K562 (cell line): ENCODE results near the gene CNTFR. TPM values are rescaled to one million over a fixed set of nuclear protein-coding genes. Genes with fewer than 3 reads are reported as not detected.

Source experiments
- ATAC-seq: fragments of 200-7000 bp; cut with Tn5 transposase; 3 replicates; pipeline ENCODE4 v1.9.1; 2020; ENCODE audit warnings: moderate library complexity
- BruUV-seq: library from RNA; stranded (reverse); fragments of 400-500 nt; replicated peaks from 2 replicates; lab custom pipeline; 2021; lab: Mats Ljungman, UMichigan
- CTCF ChIA-PET: fragments of 300-600 bp; formaldehyde crosslinking; extraction: SDS; loops from one replicate; lab custom pipeline; 2021; ENCODE audit warnings: low intra/inter-chr PET ratio; lab: Yijun Ruan, JAX
- POLR2A ChIA-PET: fragments of 300-600, 350-650 bp; sonication (Branson Sonifier 250); formaldehyde crosslinking; extraction: SDS; loops from one replicate; lab custom pipeline; 2021; ENCODE audit warnings: antibody characterized with exemption, inconsistent platforms; lab: Yijun Ruan, JAX
- DNase-seq, 4 experiments: peaks; one replicate each; pipeline versions ENCODE4 v3.0.0 to v3.0.0-alpha.2; 2011 to 2018; ENCODE audit warnings: low spot score in 3 of 4, mixed read lengths in 3 of 4; ENCODE audit errors: extremely low read depth in 1 of 4
- FAIRE-seq: peaks from 2 replicates; lab custom pipeline; 2011; peaks lifted over from hg19 to GRCh38; lab: Jason Lieb, UNC
- H2AFZ ChIP-seq: 2 replicates; pipeline ENCODE4 v1.6.0; 2011; ENCODE audit warnings: low read depth, low read length, control low read depth, inconsistent platforms
- H3K27ac ChIP-seq: fragments of 200-600 bp; 3 replicates; pipeline ENCODE4 v1.8.0; 2011; ENCODE audit warnings: low read depth, mild to moderate bottlenecking, control low read depth, inconsistent platforms, low read length, moderate library complexity, mixed read lengths; ENCODE audit errors: extremely low read depth
- H3K27me3 ChIP-seq, 2 experiments: fragments of 300-600 bp in 1 of 2; 2 replicates in 1 of 2; 3 replicates in 1 of 2; pipeline versions ENCODE4 v1.6.0 to v1.8.0; 2011; ENCODE audit warnings: inconsistent platforms in 2 of 2, low read length in 2 of 2, mild to moderate bottlenecking in 1 of 2, mixed read lengths in 1 of 2, moderate library complexity in 1 of 2; ENCODE audit not compliant: control insufficient read depth in 2 of 2, insufficient read depth in 2 of 2
- H3K36me3 ChIP-seq: fragments of 300-600 bp; 3 replicates; pipeline ENCODE4 v1.8.0; 2011; ENCODE audit warnings: mild to moderate bottlenecking, low read length, inconsistent platforms; ENCODE audit not compliant: control insufficient read depth, insufficient read depth
- H3K4me1 ChIP-seq, 2 experiments: fragments of 200-600 bp in 1 of 2; replicated peaks in 1 of 2; 2 replicates in 1 of 2; 3 replicates in 1 of 2; pipeline versions ENCODE4 v1.5.1 to v1.8.0; 2011; ENCODE audit warnings: inconsistent platforms in 2 of 2, low read length in 2 of 2, mild to moderate bottlenecking in 1 of 2, mixed read lengths in 1 of 2, moderate library complexity in 1 of 2; ENCODE audit not compliant: control insufficient read depth in 2 of 2, insufficient read depth in 2 of 2
- H3K4me2 ChIP-seq: 2 replicates; pipeline ENCODE4 v1.6.1; 2011; ENCODE audit warnings: low read length, control low read depth, inconsistent platforms, mixed read lengths; ENCODE audit not compliant: insufficient read depth
- H3K4me3 ChIP-seq: fragments of 200-600 bp; sonication (generic), shearing (Covaris generic); 2 replicates; pipeline ENCODE4 v1.5.1; 2016; ENCODE audit warnings: control low read depth, inconsistent platforms
- H3K79me2 ChIP-seq: fragments of 200-600 bp; 3 replicates; pipeline ENCODE4 v1.8.0; 2011; ENCODE audit warnings: low read length, inconsistent platforms; ENCODE audit not compliant: control insufficient read depth, insufficient read depth
- H3K9ac ChIP-seq, 2 experiments: 2 replicates each; pipeline versions ENCODE4 v1.6.0 to v1.6.1; 2011; ENCODE audit warnings: low read depth in 2 of 2, low read length in 2 of 2, control low read depth in 1 of 2, inconsistent platforms in 1 of 2, mild to moderate bottlenecking in 1 of 2, mixed read lengths in 1 of 2; ENCODE audit not compliant: insufficient read depth in 1 of 2
- H3K9me1 ChIP-seq: one replicate; pipeline ENCODE4 v1.6.0; 2011; ENCODE audit warnings: inconsistent platforms, mild to moderate bottlenecking, low read length, moderate library complexity; ENCODE audit not compliant: control insufficient read depth, insufficient read depth
- H3K9me3 ChIP-seq: replicated peaks from 2 replicates; pipeline ENCODE4 v1.5.1; 2011; ENCODE audit warnings: low read depth, low read length, inconsistent platforms; ENCODE audit not compliant: control insufficient read depth, insufficient read depth
- H4K20me1 ChIP-seq: replicated peaks from 2 replicates; pipeline ENCODE4 v1.6.1; 2011; ENCODE audit warnings: low read length, inconsistent platforms, mixed read lengths; ENCODE audit not compliant: control insufficient read depth, insufficient read depth
- ATF3 ChIP-seq, 2 experiments: fragments of 450-650 bp in 1 of 2; sonication (generic) in 1 of 2; formaldehyde crosslinking in 1 of 2; IDR thresholded peaks in 1 of 2; conservative IDR thresholded peaks in 1 of 2; 2 replicates each; pipeline versions ENCODE4 v1.6.1 to v1.8.1; 2016 to 2023; ENCODE audit warnings: mild to moderate bottlenecking in 2 of 2, moderate library complexity in 2 of 2, inconsistent platforms in 1 of 2, missing genetic modification reagents in 1 of 2
- CBX3 ChIP-seq, 2 experiments: IDR thresholded peaks; 1 replicate in 1 of 2; 2 replicates in 1 of 2; pipeline ENCODE4 v1.6.1; 2012; ENCODE audit warnings: inconsistent platforms in 2 of 2, low read length in 2 of 2, borderline replicate concordance in 1 of 2, control low read depth in 1 of 2
- CSDE1 ChIP-seq, 2 experiments: fragments of 450-650 bp; IDR thresholded peaks; 2 replicates each; pipeline ENCODE4 v1.6.1; 2016; ENCODE audit warnings: mild to moderate bottlenecking in 1 of 2
- FOXJ3 ChIP-seq: sonication (generic); formaldehyde crosslinking; IDR thresholded peaks from 2 replicates; pipeline ENCODE4 v1.4.0; 2020; ENCODE audit warnings: mild to moderate bottlenecking, missing genetic modification reagents
- HDGF ChIP-seq: fragments of 450-650 bp; IDR thresholded peaks from 2 replicates; pipeline ENCODE4 v1.6.1; 2016
- JUN ChIP-seq, 2 experiments: sonication (generic) in 1 of 2; formaldehyde crosslinking in 1 of 2; IDR thresholded peaks; 2 replicates each; pipeline versions ENCODE4 v1.6.1 to v1.8.0; 2012 to 2022; ENCODE audit warnings: borderline replicate concordance in 2 of 2, mild to moderate bottlenecking in 2 of 2, improper control_type of control experiment in 1 of 2, low read depth in 1 of 2, low read length in 1 of 2, missing genetic modification reagents in 1 of 2
- KDM4B ChIP-seq, 2 experiments: fragments of 450-650 bp in 1 of 2; sonication (generic) in 1 of 2; IDR thresholded peaks; 2 replicates each; pipeline ENCODE4 v1.6.1; 2016 to 2017; ENCODE audit warnings: borderline replicate concordance in 2 of 2, antibody characterized with exemption in 1 of 2, low read depth in 1 of 2, mild to moderate bottlenecking in 1 of 2
- MCM5 ChIP-seq: fragments of 450-650 bp; IDR thresholded peaks from 2 replicates; pipeline ENCODE4 v1.6.1; 2016; ENCODE audit warnings: low read depth
- NFE2 ChIP-seq: IDR thresholded peaks from 2 replicates; pipeline ENCODE4 v1.6.1; 2014; ENCODE audit warnings: antibody characterized with exemption, low read depth
- PHTF2 ChIP-seq: fragments of 250-450 bp; sonication (Bioruptor Pico); IDR thresholded peaks from 2 replicates; pipeline ENCODE4 v1.5.0; 2021; ENCODE audit warnings: mild to moderate bottlenecking
- SIX5 ChIP-seq, 2 experiments: IDR thresholded peaks; 2 replicates each; pipeline ENCODE4 v1.6.1; 2011; ENCODE audit warnings: low read length in 2 of 2, borderline replicate concordance in 1 of 2, low read depth in 1 of 2, mild to moderate bottlenecking in 1 of 2, moderate library complexity in 1 of 2; ENCODE audit not compliant: insufficient read depth in 1 of 2
- TFAM ChIP-seq: fragments of 250-450 bp; sonication (Bioruptor Pico); conservative IDR thresholded peaks from 2 replicates; pipeline ENCODE4 v1.5.0; 2021; ENCODE audit warnings: mild to moderate bottlenecking, moderate library complexity
- THRA ChIP-seq: fragments of 450-650 bp; IDR thresholded peaks from 2 replicates; pipeline ENCODE4 v1.6.1; 2017; ENCODE audit warnings: mild to moderate bottlenecking, moderate library complexity
- TSHZ1 ChIP-seq: fragments of 250-450 bp; sonication (Bioruptor Pico); IDR thresholded peaks from 2 replicates; pipeline ENCODE4 v1.4.0; 2020; ENCODE audit warnings: mild to moderate bottlenecking, moderate library complexity
- ZFP30 ChIP-seq: fragments of 250-450 bp; sonication (Bioruptor Pico); IDR thresholded peaks from 2 replicates; pipeline ENCODE4 v1.8.0; 2022; ENCODE audit warnings: moderate library complexity, mild to moderate bottlenecking, inconsistent platforms, borderline replicate concordance
- ZNF668 ChIP-seq: fragments of 250-450 bp; sonication (Bioruptor Pico); IDR thresholded peaks from 2 replicates; pipeline ENCODE4 v1.8.0; 2022; ENCODE audit warnings: mild to moderate bottlenecking, inconsistent platforms
- in situ Hi-C: fragments of 300-500 bp; cut with MboI; formaldehyde crosslinking; loops from 4 replicates; pipeline ENCODE4 v1.15.0; 2018; ENCODE audit warnings: inconsistent platforms, mixed read lengths
- intact Hi-C: fragments of 100-400 bp; cut with micrococcal nuclease; formaldehyde crosslinking; loops from 2 replicates; pipeline ENCODE4 v1.14.2; 2022
- polyA plus RNA-seq, 8 experiments: library from polyadenylated mRNA; depleted of rRNA in 4 of 8; stranded (reverse) in 5 of 8; unstranded in 3 of 8; fragments of >200 nt; fragmentation: Nextera tagmentation in 2 of 8; fragmentation: Illumina TruSeq in 1 of 8; extraction: Ambion mirVana in 2 of 8; extraction: Trizol in 1 of 8; gene quantifications; 2 replicates each; pipeline versions ENCODE4 v1.2.1 to v1.2.3, GENCODE V29; 2011 to 2014; ENCODE audit warnings: inconsistent platforms in 1 of 8, missing spikeins in 1 of 8
- total RNA-seq, 7 experiments: library from RNA; depleted of rRNA in 6 of 7; stranded (reverse); fragments of >200 nt in 6 of 7; fragmentation: Illumina TruSeq in 2 of 7; extraction: Trizol in 2 of 7; gene quantifications; 2 replicates each; pipeline versions ENCODE4 v1.2.1 to v1.2.3, GENCODE V29; 2011 to 2021; ENCODE audit warnings: low replicate concordance in 1 of 7

CNTFR gene
- total and polyA plus RNA-seq, 9 of the 15 experiments (the other 6 are each of a cell fraction or from before 2014, with no cell fraction given), result not detected

GRCh38 chr9:34572628-34573027, 16.9 kb downstream of the CNTFR start (continued):
- TF ChIP-seq ATF3 (IDR thresholded peaks at IDR 0.05), result 0 out of 2 replicates have a peak, but pooled peaks have one; percentile 39
- TF ChIP-seq ATF3 (CRISPR knock-in tag; conservative IDR thresholded peaks at IDR 0.05), result no peak
- no peak for TF ChIP-seq HDGF
- TF ChIP-seq TFAM (CRISPR knock-in tag), result no peak
- no peak for TF ChIP-seq FOXJ3 (CRISPR knock-in tag)
- TF ChIP-seq TSHZ1 (CRISPR knock-in tag), result no peak
- TF ChIP-seq NFE2, result peak; percentile 41; the same call in 1 of the 2 replicates

- Histone ChIP-seq H3K4me2 (no peak overlapping the region), H3K9me3 (no peaks in the 10 kb centered on the region), H3K36me3 (no peaks in the 10 kb centered on the region), H4K20me1 (peaks cover 4% of the 10 kb centered on the region), H2AFZ (no peak overlapping the region), H3K9me1 (no peaks in the 10 kb centered on the region), H3K9ac (no peak overlapping the region), H3K27ac (no peak overlapping the region), H3K4me3 (no peak overlapping the region), H3K4me1 (no peaks in the 10 kb centered on the region), H3K79me2 (no peaks in the 10 kb centered on the region), H3K27me3 (peaks cover 10 to 79% of the 10 kb centered on the region in 2 experiments)
- ATAC-seq (no peak), DNase-seq (no peak), FAIRE-seq (no peak)
- ChIA-PET CTCF (no interaction called here), POLR2A (interaction anchor here (0.6 kb wide), 1 partner anchor 10 kb away, joined by 3 read pairs; no protein-coding TSS in a partner anchor)
- BruUV-seq, result no TSS peak
- in situ Hi-C loops (no loop called here), intact Hi-C loops (no loop called here)
- TF ChIP-seq SIX5 (IDR thresholded peaks at IDR 0.05; ENCODE audit: borderline replicate concordance in 1 of 2, insufficient read depth in 1 of 2, low read depth in 1 of 2, low read length in 2 of 2) (no peak), CBX3 (IDR thresholded peaks at IDR 0.05; ENCODE audit: borderline replicate concordance in 1 of 2, low read length in 2 of 2) (no peak), CSDE1 (IDR thresholded peaks at IDR 0.05) (no peak), JUN (IDR thresholded peaks at IDR 0.05; ENCODE audit: borderline replicate concordance, low read depth, low read length) (no peak), JUN (CRISPR knock-in tag; IDR thresholded peaks at IDR 0.05; ENCODE audit: borderline replicate concordance) (no peak), THRA (no peak), PHTF2 (CRISPR knock-in tag) (no peak), ZFP30 (CRISPR knock-in tag) (no peak), KDM4B (IDR thresholded peaks at IDR 0.05; ENCODE audit: borderline replicate concordance in 2 of 2, low read depth in 1 of 2) (no peak), ZNF668 (CRISPR knock-in tag) (no peak), MCM5 (no peak)
These were observed 17.4 kb downstream of the CNTFR start for GRCh38 chr9:34572092-34572491.
